Activated B cell treated with CpG ODN at 0.5 μM for 24 hours (primary cell): Measurements from ENCODE around the gene PXT1. TPM values are rescaled to one million over a fixed set of nuclear protein-coding genes. Genes with fewer than 3 reads are reported as not detected.

Experiments
- ATAC-seq: fragments of 200-7000 bp; cut with Tn5 transposase; one replicate; pipeline ENCODE4 v1.10.0; 2021; ENCODE audit warnings: low read depth, mild to moderate bottlenecking, moderate library complexity
- CTCF ChIA-PET: fragments of 350-600 bp; sonication (Branson Sonifier 250); formaldehyde crosslinking; loops from one replicate; lab custom pipeline; 2021; ENCODE audit warnings: antibody characterized with exemption; lab: Charles Lee
- POLR2A ChIA-PET: fragments of 350-600 bp; sonication (Branson Sonifier 250); formaldehyde crosslinking; loops from one replicate; lab custom pipeline; 2021; ENCODE audit warnings: antibody characterized with exemption; lab: Charles Lee
- DNase-seq: peaks from one replicate; pipeline ENCODE4 v3.0.0; 2022
- H3K27ac Mint-ChIP-seq: one replicate; pipeline ENCODE4 v1.8.0; 2020; ENCODE audit warnings: mixed read lengths
- H3K27me3 Mint-ChIP-seq: one replicate; pipeline ENCODE4 v1.8.0; 2021; ENCODE audit warnings: mixed read lengths
- H3K36me3 Mint-ChIP-seq: one replicate; pipeline ENCODE4 v1.8.0; 2021; ENCODE audit warnings: low read depth, mixed read lengths
- H3K4me1 Mint-ChIP-seq: one replicate; pipeline ENCODE4 v1.8.0; 2021; ENCODE audit warnings: mixed read lengths
- H3K4me3 Mint-ChIP-seq: one replicate; pipeline ENCODE4 v1.8.0; 2020; ENCODE audit warnings: mild to moderate bottlenecking, mixed read lengths
- H3K9me3 Mint-ChIP-seq: one replicate; pipeline ENCODE4 v1.8.0; 2020; ENCODE audit warnings: mixed read lengths
- CTCF ChIP-seq: fragments of 200-600 bp; IDR thresholded peaks from one replicate; pipeline ENCODE4 v1.8.0; 2022; ENCODE audit warnings: antibody characterized with exemption, mild to moderate bottlenecking
- intact Hi-C: fragments of 100-400 bp; cut with micrococcal nuclease; formaldehyde crosslinking; loops from one replicate; pipeline ENCODE4 v1.15.1; 2024
- total RNA-seq: library from RNA; stranded (reverse); gene quantifications from 2 replicates; pipeline ENCODE4 v1.2.3, GENCODE V29; 2022

PXT1 gene
- total RNA-seq, 1 donor from 2014 or later, result 0.11 TPM

DNA sequence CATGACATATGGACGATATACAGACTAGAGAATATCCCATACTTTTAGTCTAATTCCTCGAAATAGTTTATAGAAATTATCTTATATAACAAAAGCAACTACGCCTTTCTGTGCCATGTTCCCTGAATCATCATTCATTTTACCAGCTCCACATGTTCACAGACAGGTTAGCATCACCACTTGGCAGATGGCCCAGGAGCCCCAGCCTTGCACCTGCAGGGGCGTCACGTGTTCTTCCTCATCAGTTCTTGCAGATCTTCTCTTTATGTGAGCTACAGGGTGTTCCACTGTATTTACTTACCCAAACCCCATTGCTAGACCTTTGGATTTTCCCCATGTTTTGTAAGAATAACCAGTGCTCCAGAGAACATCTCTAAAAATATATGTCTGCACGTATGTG is 93.4 kb downstream of the PXT1 start:
- Mint-ChIP-seq H3K4me3 (no peak overlapping the region), H3K36me3 (no peaks in the 10 kb centered on the region), H3K27ac (no peak overlapping the region), H3K27me3 (no peaks in the 10 kb centered on the region), H3K4me1 (no peaks in the 10 kb centered on the region), H3K9me3 (peaks cover 6% of the 10 kb centered on the region)
- CTCF ChIA-PET, result no interaction called here
- intact Hi-C loops, result no loop called here
- ATAC-seq, result no peak
- TF ChIP-seq CTCF, result no peak
- DNase-seq, result no peak
- POLR2A ChIA-PET, result no interaction called here

DNA sequence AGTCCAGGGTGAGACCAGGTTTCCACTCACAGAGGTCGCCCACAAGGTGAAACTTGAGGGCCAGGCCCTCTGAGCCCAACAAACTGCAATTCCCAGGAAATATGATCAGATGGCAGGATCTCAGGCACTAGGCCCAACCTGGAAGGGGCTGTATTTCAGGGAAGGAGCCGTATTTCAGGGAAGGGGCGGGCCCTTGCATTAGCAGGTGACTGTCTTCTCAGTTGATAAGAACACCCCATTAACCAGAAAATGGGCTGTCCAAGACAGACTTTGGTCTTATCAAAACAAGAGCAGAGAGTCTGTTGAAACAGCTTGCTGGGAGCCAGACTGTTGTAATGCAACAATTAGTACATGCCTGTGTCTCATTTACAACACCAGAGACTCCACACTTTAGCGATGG is 95.0 kb downstream of the PXT1 start:
- CTCF ChIA-PET, result interaction anchor here (0.9 to 1.1 kb wide), 2 partner anchors 11 to 12 kb away, joined by 3 to 5 read pairs; partner anchors contain the start of gene BNIP5
- Mint-ChIP-seq H3K27me3 (no peaks in the 10 kb centered on the region), H3K27ac (no peak overlapping the region), H3K9me3 (peaks cover 3% of the 10 kb centered on the region), H3K4me3 (no peak overlapping the region), H3K4me1 (no peaks in the 10 kb centered on the region), H3K36me3 (no peaks in the 10 kb centered on the region)
- intact Hi-C loops, result no loop called here
- ATAC-seq (no peak), DNase-seq (no peak)
- TF ChIP-seq CTCF, result no peak
- POLR2A ChIA-PET, result no interaction called here

GRCh38 chr6:36346486-36347273 is 96.0 kb downstream of the PXT1 start:
- DNase-seq (no peak), ATAC-seq (no peak)
- H3K9me3 Mint-ChIP-seq, result no peaks in the 10 kb centered on the region
- H3K27ac Mint-ChIP-seq, result no peak overlapping the region
- no peak overlapping the region for H3K4me3 Mint-ChIP-seq
- H3K36me3 Mint-ChIP-seq, result no peaks in the 10 kb centered on the region
- intact Hi-C loops, result no loop called here
- no peak for TF ChIP-seq CTCF
- ChIA-PET POLR2A (no interaction called here), CTCF (interaction anchor here (0.6 kb wide), 1 partner anchor 14 kb away, joined by 3 read pairs; no protein-coding TSS in a partner anchor)
- no peaks in the 10 kb centered on the region for H3K4me1 Mint-ChIP-seq
- no peaks in the 10 kb centered on the region for H3K27me3 Mint-ChIP-seq

DNA sequence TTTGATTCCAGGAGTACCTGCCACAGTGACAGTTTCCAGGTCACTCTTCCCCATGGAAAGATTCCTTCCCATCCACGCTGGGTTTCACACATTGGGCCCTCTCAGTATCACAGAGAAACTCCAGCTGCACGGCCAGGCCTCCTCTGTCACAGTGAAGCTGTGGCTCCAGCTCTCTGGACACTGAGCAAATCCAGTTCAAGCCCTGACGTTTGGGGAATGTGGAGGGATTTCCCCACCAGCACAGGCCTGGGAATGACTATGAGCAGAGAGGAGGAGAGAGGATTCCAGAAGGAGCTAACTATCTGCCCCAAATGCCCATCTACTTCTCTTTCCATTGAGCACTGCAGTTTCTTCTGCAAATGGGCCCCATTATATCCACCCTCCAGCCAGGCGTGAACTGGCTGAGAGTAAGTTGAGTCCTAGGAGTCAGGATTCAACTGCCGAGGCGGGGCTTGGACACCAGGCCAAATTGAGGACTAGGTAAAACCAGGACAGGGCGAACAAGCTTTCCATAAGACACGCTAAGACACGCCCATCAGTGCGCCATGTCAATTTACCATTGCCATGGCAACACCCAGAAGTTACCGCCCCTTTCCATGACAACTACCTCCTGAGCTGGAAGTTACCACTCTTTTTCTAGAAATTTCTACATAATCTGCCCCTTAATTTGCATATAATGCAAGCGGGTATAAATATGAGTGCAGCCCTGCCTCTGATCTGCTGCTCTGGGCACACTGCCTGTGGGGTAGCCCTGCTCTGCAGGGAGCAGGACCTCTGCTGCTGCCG is 96.8 kb downstream of the PXT1 start:
- no peak overlapping the region for H3K27ac Mint-ChIP-seq
- peaks cover 1% of the 10 kb centered on the region for H3K4me1 Mint-ChIP-seq
- DNase-seq (no peak), ATAC-seq (no peak)
- CTCF ChIA-PET, result no interaction called here
- POLR2A ChIA-PET, result interaction anchor here (0.6 kb wide), 1 partner anchor 410 kb away, joined by 5 read pairs; no protein-coding TSS in a partner anchor
- no peaks in the 10 kb centered on the region for H3K9me3 Mint-ChIP-seq
- no peaks in the 10 kb centered on the region for H3K36me3 Mint-ChIP-seq
- no peak for TF ChIP-seq CTCF
- H3K27me3 Mint-ChIP-seq, result peaks cover 1% of the 10 kb centered on the region
- intact Hi-C loops, result no loop called here
- H3K4me3 Mint-ChIP-seq, result no peak overlapping the region

DNA sequence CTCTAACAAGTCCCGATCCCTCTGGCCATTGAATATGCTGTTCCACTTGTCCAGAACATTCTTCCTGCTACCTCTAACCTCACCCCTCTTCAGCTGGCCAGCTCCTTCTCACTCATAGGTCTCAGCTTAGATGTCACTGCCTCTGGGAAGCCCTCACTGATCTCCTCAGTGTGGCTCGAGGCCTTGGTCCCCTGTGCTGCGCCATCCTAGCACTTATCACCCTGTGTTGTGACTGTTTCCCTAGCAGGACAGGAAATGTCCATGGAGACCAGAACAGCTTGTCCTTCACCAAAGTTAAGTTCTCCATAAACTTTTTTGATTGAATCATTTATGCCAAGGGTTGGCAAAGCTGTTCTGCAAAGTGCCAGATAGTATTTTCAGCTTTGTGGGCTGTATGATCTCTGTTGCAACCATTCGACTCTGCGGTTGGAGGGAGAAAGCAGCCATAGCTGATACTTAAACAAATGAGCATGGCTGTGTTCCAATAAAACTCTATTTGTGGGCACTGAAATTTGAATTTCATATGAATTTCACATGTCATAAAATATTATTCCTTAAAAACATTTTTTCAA is 99.5 kb downstream of the PXT1 start:
- DNase-seq, result no peak
- H3K9me3 Mint-ChIP-seq, result no peaks in the 10 kb centered on the region
- H3K27ac Mint-ChIP-seq, result no peak overlapping the region
- H3K4me1 Mint-ChIP-seq, result peaks cover 9% of the 10 kb centered on the region
- H3K27me3 Mint-ChIP-seq, result peaks cover 6% of the 10 kb centered on the region
- no peaks in the 10 kb centered on the region for H3K36me3 Mint-ChIP-seq
- POLR2A ChIA-PET, result no interaction called here
- CTCF ChIA-PET, result interaction anchor here (0.6 to 4.3 kb wide), 2 partner anchors 16 to 17 kb away, joined by 3 to 30 read pairs; no protein-coding TSS in a partner anchor
- TF ChIP-seq CTCF, result no peak
- H3K4me3 Mint-ChIP-seq, result no peak overlapping the region
- intact Hi-C loops, result no loop called here
- ATAC-seq, result no peak
